Measurements from ENCODE around the gene ADCK1. TPM values are rescaled to one million over a fixed set of nuclear protein-coding genes. Genes with fewer than 3 reads are reported as not detected.

Gene ADCK1
- total and polyA plus RNA-seq, 2 of the 13 experiments (the other 11 are each of a cell fraction or from before 2014, with no cell fraction given) = 3.9 to 6.3 TPM

GRCh38 chr14:77872983-77873382 is 73.1 kb downstream of the ADCK1 start:
- BruUV-seq (replicated peaks) = no TSS peak
- WGBS (ENCODE audit: low lambda C conversion rate) = 96% methylated on average over 4 of the region's 4 CpGs

More at GRCh38 chr14:77872983-77873382, 73.1 kb downstream of the ADCK1 start:
- DNase-seq (ENCODE audit: low spot score) = no peak
- CTCF ChIA-PET (ENCODE audit: low intra/inter-chr PET ratio, low total read pairs) = no interaction called here
- Histone ChIP-seq H3K4me3 (replicated peaks in 1 of 3; ENCODE audit: insufficient read depth in 1 of 3, low read depth in 2 of 3, low read length in 3 of 3) (no peak overlapping the region), H3K27me3 (ENCODE audit: control insufficient read depth in 1 of 2, insufficient read depth in 2 of 2, low read length in 2 of 2) (no peaks in the 10 kb centered on the region), H2AFZ (ENCODE audit: low read length) (no peak overlapping the region), H3K9ac (ENCODE audit: insufficient read depth, low read depth, low read length) (no peak overlapping the region), H4K20me1 (ENCODE audit: insufficient read depth, low read length) (no peaks in the 10 kb centered on the region), H3K4me1 (ENCODE audit: insufficient read depth, low read length) (no peaks in the 10 kb centered on the region), H3K4me2 (ENCODE audit: low read depth, low read length) (no peak overlapping the region), H3K79me2 (ENCODE audit: insufficient read depth, low read length) (no peaks in the 10 kb centered on the region), H3K27ac (ENCODE audit: extremely low read length, insufficient read depth, low read length) (no peak overlapping the region), H3K9me3 (ENCODE audit: low read length) (no peaks in the 10 kb centered on the region), H3K36me3 (replicated peaks in 1 of 2; ENCODE audit: control insufficient read depth in 1 of 2, insufficient read depth in 2 of 2, low read length in 2 of 2) (no peaks in the 10 kb centered on the region)
- in situ Hi-C loops (cut with HindIII; ENCODE audit: extremely low pct_ligation_motif_present, low pct_unique_long_range_greater_than_20kb) = loop anchor here (25.0 kb wide), 1 partner anchor 714 kb away; no protein-coding TSS in a partner anchor
- intact Hi-C loops (cut with micrococcal nuclease; ENCODE audit: unreplicated experiment) = no loop called here
- POLR2A ChIA-PET = no interaction called here
- no peak for FAIRE-seq
- ATAC-seq = no peak
- no peak for TF ChIP-seq TRAFD1 (CRISPR knock-in tag; IDR thresholded peaks at IDR 0.05; ENCODE audit: borderline replicate concordance)
- TF ChIP-seq ZNF282 (IDR thresholded peaks at IDR 0.05; ENCODE audit: partially characterized antibody) = no peak
- TF ChIP-seq ZNF501 (CRISPR knock-in tag; IDR thresholded peaks at IDR 0.05) = no peak
- TF ChIP-seq ZKSCAN1 (IDR thresholded peaks at IDR 0.05; ENCODE audit: low read length) = no peak
- no peak for TF ChIP-seq RBAK (CRISPR knock-in tag; IDR thresholded peaks at IDR 0.05)
- no peak for TF ChIP-seq ZNF160 (CRISPR knock-in tag; IDR thresholded peaks at IDR 0.05)
- TF ChIP-seq WIZ (CRISPR knock-in tag; IDR thresholded peaks at IDR 0.05) = no peak
- TF ChIP-seq ZNF20 (CRISPR knock-in tag; IDR thresholded peaks at IDR 0.05) = no peak
- TF ChIP-seq MED1 (CRISPR knock-in tag; IDR thresholded peaks at IDR 0.05) = no peak
- TF ChIP-seq MIXL1 (CRISPR knock-in tag; IDR thresholded peaks at IDR 0.05) = no peak
- TF ChIP-seq GPBP1L1 (CRISPR knock-in tag; IDR thresholded peaks at IDR 0.05) = no peak
- TF ChIP-seq ZNF234 (CRISPR knock-in tag; conservative IDR thresholded peaks at IDR 0.05) = no peak
- no peak for TF ChIP-seq ZBTB8A (CRISPR knock-in tag; IDR thresholded peaks at IDR 0.05; ENCODE audit: borderline replicate concordance, low read depth)
- no peak for TF ChIP-seq ZNF646 (CRISPR knock-in tag; IDR thresholded peaks at IDR 0.05)

Measured in HepG2 (cell line).